OCI-LY3 (cell line): ENCODE data around the gene MIER2.

Source experiments
- H2AFZ ChIP-seq: fragments of 200-600, 300-600 bp; shearing (Covaris generic); 2 replicates; pipeline ENCODE4 v1.6.0; 2014; ENCODE audit warnings: antibody characterized with exemption, low read depth, low read length
- H3K27ac ChIP-seq: fragments of 200-600, 300-600 bp; sonication (generic); 2 replicates; pipeline ENCODE4 v1.5.1; 2014; ENCODE audit warnings: mild to moderate bottlenecking, low read length, moderate library complexity, mixed read lengths
- H3K27me3 ChIP-seq: fragments of 200-600, 300-600 bp; sonication (generic); 2 replicates; pipeline ENCODE4 v1.6.1; 2014; ENCODE audit warnings: low read depth, low read length, mixed read lengths
- H3K36me3 ChIP-seq: fragments of 200-600, 300-600 bp; sonication (generic); replicated peaks from 2 replicates; pipeline ENCODE3; 2014; ENCODE audit warnings: low read depth, low read length, mixed read lengths
- H3K4me1 ChIP-seq: fragments of 300-600, 200-600 bp; sonication (generic); 2 replicates; pipeline ENCODE4 v1.6.1; 2014; ENCODE audit warnings: low read length, mixed read lengths
- H3K4me2 ChIP-seq: fragments of 200-600, 300-600 bp; sonication (generic); 2 replicates; pipeline ENCODE4 v1.6.1; 2014; ENCODE audit warnings: low read length, mixed read lengths
- H3K4me3 ChIP-seq: fragments of 300-600, 200-600 bp; sonication (generic); 2 replicates; pipeline ENCODE4 v1.5.1; 2014; ENCODE audit warnings: antibody characterized with exemption, mild to moderate bottlenecking, low read length, moderate library complexity
- H3K79me2 ChIP-seq: fragments of 300-600, 200-600 bp; shearing (Covaris generic); 2 replicates; pipeline ENCODE4 v1.6.1; 2014; ENCODE audit warnings: mild to moderate bottlenecking, low read length, mixed read lengths
- H3K9ac ChIP-seq: fragments of 300-600, 200-600 bp; shearing (Covaris generic); 2 replicates; pipeline ENCODE4 v1.6.0; 2014; ENCODE audit warnings: mild to moderate bottlenecking, low read length, moderate library complexity
- H3K9me3 ChIP-seq: fragments of 200-600, 300-600 bp; shearing (Covaris generic); 2 replicates; pipeline ENCODE4 v1.6.1; 2014; ENCODE audit warnings: low read length, mixed read lengths; ENCODE audit not compliant: insufficient read depth
- H4K20me1 ChIP-seq: fragments of 200-600, 300-600 bp; sonication (generic); 2 replicates; pipeline ENCODE4 v1.6.1; 2016; ENCODE audit warnings: low read length, mixed read lengths; ENCODE audit not compliant: insufficient read depth
- CTCF ChIP-seq: fragments of 200-600, 300-600 bp; sonication (generic); IDR thresholded peaks from 2 replicates; pipeline ENCODE4 v1.5.1; 2014; ENCODE audit warnings: antibody characterized with exemption, low read length, low read depth
- EZH2phosphoT487 ChIP-seq: fragments of 200-600 bp; shearing (Covaris generic); IDR thresholded peaks from 2 replicates; pipeline ENCODE4 v1.6.1; 2018; ENCODE audit warnings: antibody characterized with exemption, mixed run types, low read depth

MIER2 gene

GRCh38 chr19:329876-330275 is 14.7 kb downstream of the MIER2 start:
- Histone ChIP-seq H3K4me3 (no peak overlapping the region), H2AFZ (no peak overlapping the region), H3K27ac (no peak overlapping the region), H3K79me2 (no peaks in the 10 kb centered on the region), H3K9me3 (no peaks in the 10 kb centered on the region; the same call in 1 of the 2 replicates), H4K20me1 (no peaks in the 10 kb centered on the region), H3K4me2 (no peak overlapping the region), H3K27me3 (no peaks in the 10 kb centered on the region), H3K9ac (no peak overlapping the region), H3K4me1 (no peaks in the 10 kb centered on the region), H3K36me3 (no peaks in the 10 kb centered on the region)
- no peak for TF ChIP-seq CTCF
- no peak for TF ChIP-seq EZH2phosphoT487

GRCh38 chr19:328025-328505 is 16.5 kb downstream of the MIER2 start:
- Histone ChIP-seq H3K9me3 (no peaks in the 10 kb centered on the region; the same call in 1 of the 2 replicates), H3K36me3 (no peaks in the 10 kb centered on the region), H4K20me1 (no peaks in the 10 kb centered on the region), H3K9ac (no peak overlapping the region), H3K4me2 (no peak overlapping the region), H3K27me3 (no peaks in the 10 kb centered on the region), H3K27ac (no peak overlapping the region), H3K4me1 (no peaks in the 10 kb centered on the region), H3K79me2 (no peaks in the 10 kb centered on the region), H3K4me3 (no peak overlapping the region), H2AFZ (no peak overlapping the region)
- TF ChIP-seq EZH2phosphoT487: no peak
- no peak for TF ChIP-seq CTCF

- no peak overlapping the region for H3K4me3 ChIP-seq
- H3K36me3 ChIP-seq: no peaks in the 10 kb centered on the region
- no peaks in the 10 kb centered on the region for H3K4me1 ChIP-seq
- no peak overlapping the region for H3K27ac ChIP-seq
- no peaks in the 10 kb centered on the region; the same call in 1 of the 2 replicates for H3K9me3 ChIP-seq
- H3K9ac ChIP-seq: no peak overlapping the region
- TF ChIP-seq CTCF: no peak
- TF ChIP-seq EZH2phosphoT487: no peak
- no peaks in the 10 kb centered on the region for H4K20me1 ChIP-seq
- no peaks in the 10 kb centered on the region for H3K79me2 ChIP-seq
- no peaks in the 10 kb centered on the region for H3K27me3 ChIP-seq
- H3K4me2 ChIP-seq: no peak overlapping the region
- H2AFZ ChIP-seq: no peak overlapping the region
Observed at GRCh38 chr19:327291-328024, 17.1 kb downstream of the MIER2 start.

GRCh38 chr19:326871-327270 is 17.7 kb downstream of the MIER2 start:
- Histone ChIP-seq H3K4me1 (no peaks in the 10 kb centered on the region), H3K27me3 (no peaks in the 10 kb centered on the region), H3K9me3 (no peaks in the 10 kb centered on the region; the same call in 1 of the 2 replicates), H3K9ac (no peak overlapping the region), H3K4me3 (no peak overlapping the region), H3K79me2 (no peaks in the 10 kb centered on the region), H2AFZ (no peak overlapping the region), H3K27ac (no peak overlapping the region), H3K4me2 (no peak overlapping the region), H3K36me3 (no peaks in the 10 kb centered on the region), H4K20me1 (no peaks in the 10 kb centered on the region)
- TF ChIP-seq EZH2phosphoT487: no peak
- TF ChIP-seq CTCF: no peak
